GM10248 (cell line): ENCODE results near the gene PAFAH1B2.

ENCODE experiments used
- CTCF ChIA-PET: fragments of 300-600 bp; sonication (Branson Sonifier 250); formaldehyde crosslinking; extraction: SDS; loops from one replicate; lab custom pipeline; 2021; ENCODE audit warnings: antibody characterized with exemption; lab: Yijun Ruan, JAX
- POLR2A ChIA-PET: fragments of 350-650 bp; sonication (Branson Sonifier 250); formaldehyde crosslinking; extraction: SDS; loops from one replicate; lab custom pipeline; 2020; ENCODE audit warnings: antibody characterized with exemption; lab: Yijun Ruan, JAX
- DNase-seq: peaks from one replicate; pipeline ENCODE4 v3.0.0; 2012; ENCODE audit errors: extremely low spot score
- CTCF ChIP-seq: IDR thresholded peaks from 2 replicates; pipeline ENCODE4 v1.5.1; 2012; ENCODE audit warnings: mild to moderate bottlenecking, low read depth; ENCODE audit errors: extremely low read depth, missing control alignments, control extremely low read depth

The PAFAH1B2 gene

GRCh38 chr11:117186431-117186761 is 42.3 kb downstream of the PAFAH1B2 start:
- DNase-seq, result no peak
- CTCF ChIA-PET, result interaction anchor here (1.2 kb wide), 1 partner anchor 40 kb away, joined by 6 read pairs; no protein-coding TSS in a partner anchor
- POLR2A ChIA-PET, result interaction anchor here (0.6 kb wide), 1 partner anchor 16 kb away, joined by 4 read pairs; no protein-coding TSS in a partner anchor

GRCh38 chr11:117187007-117187406 is 42.9 kb downstream of the PAFAH1B2 start:
- no peak for TF ChIP-seq CTCF
- CTCF ChIA-PET, result no interaction called here
- POLR2A ChIA-PET, result no interaction called here
- peak; percentile 24 for DNase-seq

More at GRCh38 chr11:117186431-117186761, 42.3 kb downstream of the PAFAH1B2 start:
- TF ChIP-seq CTCF, result no peak

- no peak for DNase-seq
- CTCF ChIA-PET, result interaction anchor here (1.7 kb wide), 1 partner anchor 9 kb away, joined by 7 read pairs; the partner anchor contains the start of gene SIDT2
- no peak for TF ChIP-seq CTCF
- POLR2A ChIA-PET, result no interaction called here
Observed at GRCh38 chr11:117187428-117187798, 43.3 kb downstream of the PAFAH1B2 start.

- no peak for TF ChIP-seq CTCF
- CTCF ChIA-PET, result interaction anchor here (1.6 to 1.7 kb wide), 2 partner anchors 9 to 10 kb away, joined by 5 to 7 read pairs; partner anchors contain the start of gene SIDT2
- peak; percentile 15 for DNase-seq
- POLR2A ChIA-PET, result interaction anchor here (0.6 to 1.4 kb wide), 2 partner anchors 8 to 43 kb away, joined by 5 read pairs; no protein-coding TSS in a partner anchor
Observed at GRCh38 chr11:117187799-117188481, 43.9 kb downstream of the PAFAH1B2 start.

GRCh38 chr11:117188620-117189081 is 44.6 kb downstream of the PAFAH1B2 start:
- TF ChIP-seq CTCF, result no peak
- peak; percentile 14 for DNase-seq
- POLR2A ChIA-PET, result interaction anchor here (1.0 to 1.4 kb wide), 2 partner anchors 9 to 10 kb away, joined by 3 to 5 read pairs; partner anchors contain the start of gene SIDT2
- CTCF ChIA-PET, result interaction anchor here (0.9 to 1.7 kb wide), 4 partner anchors 9 to 397 kb away, joined by 3 to 7 read pairs (median 4); partner anchors contain the start of genes APOA5 and SIDT2

- peak; percentile 68 for DNase-seq
- ChIA-PET POLR2A (interaction anchor here (0.6 to 1.4 kb wide), 3 partner anchors 10 to 19 kb away, joined by 3 to 5 read pairs (median 3); partner anchors contain the start of gene SIDT2), CTCF (interaction anchor here (0.9 to 1.7 kb wide), 4 partner anchors 10 to 398 kb away, joined by 3 to 7 read pairs (median 4); partner anchors contain the start of genes APOA5 and SIDT2)
- TF ChIP-seq CTCF, result no peak
Observed at GRCh38 chr11:117189191-117189940, 45.3 kb downstream of the PAFAH1B2 start.
